Natural killer cell treated with Interleukin-12 subunit alpha and Interleukin-12 subunit beta and Interleukin-15 and Interleukin-18, amount 100 ng/mL, for 72 hours (primary cell): Measurements from ENCODE around the gene NAA80. TPM values are rescaled to one million over a fixed set of nuclear protein-coding genes. Genes with fewer than 3 reads are reported as not detected.
"Not testable (repeated sequence)": the region's sequence is repeated elsewhere in the genome, so short reads cannot be mapped to it uniquely, and the experiment has no call there.

Experiments used
- ATAC-seq, 2 donors: fragments of 150-1000 bp; cut with Tn5 transposase in 1 of 2; sonication (Bioruptor Pico), chemical (Tn5 transposase) in 1 of 2; 2 replicates each; pipeline ENCODE4 v1.10.0; 2021
- DNase-seq: peaks from one replicate; pipeline ENCODE4 v3.0.0; 2022; ENCODE audit warnings: low spot score
- H3K27ac Mint-ChIP-seq, 2 donors: 1 replicate in 1 of 2; 2 replicates in 1 of 2; pipeline ENCODE4 v1.8.0; 2022; ENCODE audit warnings: mixed read lengths in 2 of 2, mild to moderate bottlenecking in 1 of 2, moderate library complexity in 1 of 2
- H3K27me3 Mint-ChIP-seq, 2 donors: 1 replicate in 1 of 2; 2 replicates in 1 of 2; pipeline ENCODE4 v1.8.0; 2022; ENCODE audit warnings: mixed read lengths in 2 of 2
- H3K36me3 Mint-ChIP-seq: one replicate; pipeline ENCODE4 v1.8.0; 2022; ENCODE audit warnings: mixed read lengths
- H3K4me1 Mint-ChIP-seq, 2 donors: 1 replicate in 1 of 2; 2 replicates in 1 of 2; pipeline ENCODE4 v1.8.0; 2022; ENCODE audit warnings: low read depth in 2 of 2, mixed read lengths in 2 of 2, mild to moderate bottlenecking in 1 of 2
- H3K4me3 Mint-ChIP-seq: one replicate; pipeline ENCODE4 v1.8.0; 2022; ENCODE audit warnings: mixed read lengths
- H3K9me3 Mint-ChIP-seq: 2 replicates; pipeline ENCODE4 v1.8.0; 2022; ENCODE audit warnings: mixed read lengths
- total RNA-seq, 2 donors: library from RNA; stranded (reverse); gene quantifications; one replicate each; pipeline ENCODE4 v1.2.3, GENCODE V29; 2022

Gene NAA80
- total RNA-seq, 2 donors from 2014 or later: 13.2 to 15.7 TPM

- no peak overlapping the region for H3K27ac Mint-ChIP-seq
- H3K4me1 Mint-ChIP-seq: peaks cover 4 to 6% of the 10 kb centered on the region in 2 donors
- H3K36me3 Mint-ChIP-seq: no peaks in the 10 kb centered on the region
- ATAC-seq (no peak), DNase-seq (no peak)
- peaks cover 0 to under 1% of the 10 kb centered on the region in 2 donors for H3K27me3 Mint-ChIP-seq
- no peak overlapping the region for H3K4me3 Mint-ChIP-seq
- no peaks in the 10 kb centered on the region for H3K9me3 Mint-ChIP-seq
Observed at GRCh38 chr3:50262778-50263177, 36.4 kb downstream of the NAA80 start.

- ATAC-seq, DNase-seq, H3K4me3 Mint-ChIP-seq, H3K27me3 Mint-ChIP-seq, H3K9me3 Mint-ChIP-seq, H3K4me1 Mint-ChIP-seq, H3K27ac Mint-ChIP-seq, H3K36me3 Mint-ChIP-seq: not testable (repeated sequence)
Observed at GRCh38 chr3:50262200-50262599, 37.0 kb downstream of the NAA80 start.

- Mint-ChIP-seq H3K4me1 (peaks cover 4 to 10% of the 10 kb centered on the region in 2 donors), H3K27ac (no peak overlapping the region), H3K27me3 (no peaks in the 10 kb centered on the region), H3K9me3 (no peaks in the 10 kb centered on the region), H3K36me3 (peaks cover 6% of the 10 kb centered on the region), H3K4me3 (no peak overlapping the region)
- DNase-seq (no peak), ATAC-seq (no peak)
Observed at GRCh38 chr3:50261505-50261904, 37.7 kb downstream of the NAA80 start.

- Mint-ChIP-seq H3K9me3 (no peaks in the 10 kb centered on the region), H3K4me3 (no peak overlapping the region), H3K27ac (no peak overlapping the region), H3K27me3 (no peaks in the 10 kb centered on the region), H3K36me3 (peaks cover 6% of the 10 kb centered on the region), H3K4me1 (peaks cover 4 to 10% of the 10 kb centered on the region in 2 donors)
- DNase-seq (no peak), ATAC-seq (no peak)
Observed at GRCh38 chr3:50260942-50261441, 38.2 kb downstream of the NAA80 start.

GRCh38 chr3:50260027-50260941 is 38.9 kb downstream of the NAA80 start:
- Mint-ChIP-seq H3K27ac (peak overlapping the region; percentile 62 to 64), H3K4me1 (peaks cover 4 to 10% of the 10 kb centered on the region in 2 donors), H3K4me3 (peak overlapping the region; percentile 58), H3K36me3 (peaks cover 6% of the 10 kb centered on the region), H3K27me3 (no peaks in the 10 kb centered on the region), H3K9me3 (no peaks in the 10 kb centered on the region)
- ATAC-seq: peak; percentile 96 to 97
- DNase-seq: peak; percentile 92

- ATAC-seq: peak; percentile 0 to 2
- Mint-ChIP-seq H3K9me3 (no peaks in the 10 kb centered on the region), H3K27me3 (no peaks in the 10 kb centered on the region), H3K36me3 (peaks cover 6% of the 10 kb centered on the region), H3K4me1 (peaks cover 4 to 12% of the 10 kb centered on the region in 2 donors), H3K4me3 (peak overlapping the region; percentile 58), H3K27ac (peak overlapping the region; percentile 62 to 64)
- DNase-seq: no peak
Observed at GRCh38 chr3:50259432-50260026, 39.7 kb downstream of the NAA80 start.

- H3K36me3 Mint-ChIP-seq: peaks cover 6% of the 10 kb centered on the region
- H3K4me1 Mint-ChIP-seq: peaks cover 4 to 13% of the 10 kb centered on the region in 2 donors
- H3K27me3 Mint-ChIP-seq: no peaks in the 10 kb centered on the region
Observed at GRCh38 chr3:50258979-50259378, 40.2 kb downstream of the NAA80 start.

GRCh38 chr3:50258029-50258680 is 41.0 kb downstream of the NAA80 start:
- H3K4me1 Mint-ChIP-seq: peaks cover 10 to 19% of the 10 kb centered on the region in 2 donors
- no peak overlapping the region for H3K4me3 Mint-ChIP-seq
- DNase-seq (no peak), ATAC-seq (no peak)
- H3K27me3 Mint-ChIP-seq: no peaks in the 10 kb centered on the region
- H3K36me3 Mint-ChIP-seq: peaks cover 6% of the 10 kb centered on the region
- H3K27ac Mint-ChIP-seq: no peak overlapping the region
- no peaks in the 10 kb centered on the region for H3K9me3 Mint-ChIP-seq

More at GRCh38 chr3:50258979-50259378, 40.2 kb downstream of the NAA80 start:
- DNase-seq (no peak), ATAC-seq (no peak)
- H3K27ac Mint-ChIP-seq: no peak overlapping the region
- H3K9me3 Mint-ChIP-seq: no peaks in the 10 kb centered on the region
- no peak overlapping the region for H3K4me3 Mint-ChIP-seq

GRCh38 chr3:50256978-50257890 is 42.0 kb downstream of the NAA80 start:
- DNase-seq (no peak), ATAC-seq (no peak)
- Mint-ChIP-seq H3K4me1 (peaks cover 11 to 19% of the 10 kb centered on the region in 2 donors), H3K4me3 (no peak overlapping the region), H3K9me3 (no peaks in the 10 kb centered on the region), H3K36me3 (peaks cover 6% of the 10 kb centered on the region), H3K27ac (no peak overlapping the region), H3K27me3 (no peaks in the 10 kb centered on the region)

- no peaks in the 10 kb centered on the region for H3K27me3 Mint-ChIP-seq
- H3K27ac Mint-ChIP-seq: no peak overlapping the region
- H3K9me3 Mint-ChIP-seq: no peaks in the 10 kb centered on the region
- peaks cover 6% of the 10 kb centered on the region for H3K36me3 Mint-ChIP-seq
- DNase-seq: no peak
- no peak overlapping the region for H3K4me3 Mint-ChIP-seq
- H3K4me1 Mint-ChIP-seq: peaks cover 19 to 30% of the 10 kb centered on the region in 2 donors
- no peak for ATAC-seq
Observed at GRCh38 chr3:50255251-50255615, 44.0 kb downstream of the NAA80 start.

- peaks cover 6% of the 10 kb centered on the region for H3K36me3 Mint-ChIP-seq
- H3K27me3 Mint-ChIP-seq: no peaks in the 10 kb centered on the region
- ATAC-seq (no peak), DNase-seq (no peak)
- H3K27ac Mint-ChIP-seq: no peak overlapping the region
- H3K9me3 Mint-ChIP-seq: no peaks in the 10 kb centered on the region
- peaks cover 20 to 31% of the 10 kb centered on the region in 2 donors for H3K4me1 Mint-ChIP-seq
- H3K4me3 Mint-ChIP-seq: no peak overlapping the region
Observed at GRCh38 chr3:50254577-50255250, 44.5 kb downstream of the NAA80 start.

GRCh38 chr3:50251220-50251619 is 48.0 kb downstream of the NAA80 start:
- H3K4me3 Mint-ChIP-seq: no peak overlapping the region
- H3K27me3 Mint-ChIP-seq: no peaks in the 10 kb centered on the region
- H3K9me3 Mint-ChIP-seq: no peaks in the 10 kb centered on the region
- ATAC-seq (no peak), DNase-seq (no peak)
- peak overlapping the region in 1 of 2 donors; percentile 74 for H3K27ac Mint-ChIP-seq
- H3K4me1 Mint-ChIP-seq: peaks cover 37 to 43% of the 10 kb centered on the region in 2 donors
- no peaks in the 10 kb centered on the region for H3K36me3 Mint-ChIP-seq
